Measurements from ENCODE around the gene TM9SF1.

Gene TM9SF1

GRCh38 chr14:24177041-24177825 is 18.0 kb downstream of the TM9SF1 start:
- no peak overlapping the region for H2AFZ ChIP-seq (ENCODE audit: low read depth, low read length)
- no peak overlapping the region for H4K8ac ChIP-seq (ENCODE audit: low read length)
- H3K79me1 ChIP-seq (replicated peaks; ENCODE audit: low read length, poor library complexity, severe bottlenecking), result peaks cover 14% of the 10 kb centered on the region
- no peak overlapping the region for H4K91ac ChIP-seq (ENCODE audit: low read length)
- WGBS, result 90% methylated on average over 10 of the region's 12 CpGs
- H2BK5ac ChIP-seq (ENCODE audit: low read depth, low read length, poor library complexity, severe bottlenecking), result no peak overlapping the region
- H3K4me3 ChIP-seq (ENCODE audit: insufficient read depth in 1 of 2, low read depth in 1 of 2, low read length in 2 of 2), result no peak overlapping the region
- H2BK12ac ChIP-seq (ENCODE audit: low read length in 2 of 2), result no peak overlapping the region
- peaks cover 16% of the 10 kb centered on the region for H3K4me1 ChIP-seq (ENCODE audit: control insufficient read depth, insufficient read depth, low read depth, low read length)
- H3K4me2 ChIP-seq (ENCODE audit: low read length, poor library complexity, severe bottlenecking), result no peak overlapping the region
- no peaks in the 10 kb centered on the region for H3K9me3 ChIP-seq (ENCODE audit: control insufficient read depth, low read length)
- no peak overlapping the region for H2AK5ac ChIP-seq (ENCODE audit: low read length, severe bottlenecking)
- no peak overlapping the region for H3K23ac ChIP-seq (ENCODE audit: low read length in 2 of 2)
- H2BK15ac ChIP-seq (ENCODE audit: low read depth, poor library complexity, severe bottlenecking), result no peak overlapping the region
- H2BK120ac ChIP-seq (ENCODE audit: low read depth, low read length), result no peak overlapping the region
- H3K9ac ChIP-seq (ENCODE audit: low read length), result no peak overlapping the region
- H3K27me3 ChIP-seq (ENCODE audit: control insufficient read depth in 1 of 2, insufficient read depth in 1 of 2, low read length in 2 of 2), result no peaks in the 10 kb centered on the region
- H3K14ac ChIP-seq (ENCODE audit: low read length in 2 of 2), result no peak overlapping the region
- no peak overlapping the region for H3K18ac ChIP-seq (ENCODE audit: low read depth in 1 of 2, low read length in 2 of 2)
- H3K36me3 ChIP-seq (ENCODE audit: control insufficient read depth in 1 of 2, insufficient read depth in 2 of 2, low read depth in 1 of 2, low read length in 2 of 2), result peaks cover 80 to 94% of the 10 kb centered on the region in 2 experiments
- no peak overlapping the region for H3K27ac ChIP-seq (ENCODE audit: low read length, poor library complexity, severe bottlenecking)
- H3K4ac ChIP-seq (ENCODE audit: low read depth in 1 of 2, low read length in 2 of 2), result no peak overlapping the region
- DNase-seq, result no peak

DNA sequence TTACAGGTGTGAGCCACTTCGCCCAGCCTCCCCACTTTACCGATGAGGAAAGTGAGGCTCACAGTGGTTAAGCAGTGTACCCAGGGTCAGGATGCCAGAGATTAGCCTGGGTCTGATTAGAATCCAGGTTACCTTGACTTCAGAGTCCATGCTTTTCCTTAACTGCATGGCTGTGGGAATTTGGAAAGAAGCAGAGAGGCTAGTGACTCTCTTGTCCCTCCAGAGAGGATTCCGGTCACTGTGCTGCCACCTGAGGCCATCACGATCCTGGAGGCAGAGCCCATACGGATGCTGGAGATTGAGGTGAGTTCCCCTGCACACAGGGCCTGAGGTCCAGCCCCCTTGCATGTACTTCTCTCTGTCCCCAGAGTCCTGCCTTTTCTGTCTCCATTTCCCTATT is 18.6 kb downstream of the TM9SF1 start:
- H3K9ac ChIP-seq (ENCODE audit: low read length), result no peak overlapping the region
- H4K8ac ChIP-seq (ENCODE audit: low read length), result no peak overlapping the region
- H3K14ac ChIP-seq (ENCODE audit: low read length in 2 of 2), result no peak overlapping the region
- H3K4ac ChIP-seq (ENCODE audit: low read depth in 1 of 2, low read length in 2 of 2), result no peak overlapping the region
- H2BK15ac ChIP-seq (ENCODE audit: low read depth, poor library complexity, severe bottlenecking), result no peak overlapping the region
- H3K4me3 ChIP-seq (ENCODE audit: insufficient read depth in 1 of 2, low read depth in 1 of 2, low read length in 2 of 2), result no peak overlapping the region
- H2BK12ac ChIP-seq (ENCODE audit: low read length in 2 of 2), result no peak overlapping the region
- H3K36me3 ChIP-seq (ENCODE audit: control insufficient read depth in 1 of 2, insufficient read depth in 2 of 2, low read depth in 1 of 2, low read length in 2 of 2), result peaks cover 80 to 91% of the 10 kb centered on the region in 2 experiments
- H3K27ac ChIP-seq (ENCODE audit: low read length, poor library complexity, severe bottlenecking), result no peak overlapping the region
- no peaks in the 10 kb centered on the region for H3K27me3 ChIP-seq (ENCODE audit: control insufficient read depth in 1 of 2, insufficient read depth in 1 of 2, low read length in 2 of 2)
- H2AK5ac ChIP-seq (ENCODE audit: low read length, severe bottlenecking), result no peak overlapping the region
- peaks cover 14% of the 10 kb centered on the region for H3K79me1 ChIP-seq (replicated peaks; ENCODE audit: low read length, poor library complexity, severe bottlenecking)
- no peak overlapping the region for H3K4me2 ChIP-seq (ENCODE audit: low read length, poor library complexity, severe bottlenecking)
- 97% methylated on average over 5 of the region's 5 CpGs for WGBS
- no peak overlapping the region for H2BK5ac ChIP-seq (ENCODE audit: low read depth, low read length, poor library complexity, severe bottlenecking)
- no peaks in the 10 kb centered on the region for H3K9me3 ChIP-seq (ENCODE audit: control insufficient read depth, low read length)
- no peak overlapping the region for H3K23ac ChIP-seq (ENCODE audit: low read length in 2 of 2)
- H4K91ac ChIP-seq (ENCODE audit: low read length), result no peak overlapping the region
- H2BK120ac ChIP-seq (ENCODE audit: low read depth, low read length), result no peak overlapping the region
- H3K4me1 ChIP-seq (ENCODE audit: control insufficient read depth, insufficient read depth, low read depth, low read length), result peaks cover 16% of the 10 kb centered on the region
- no peak overlapping the region for H2AFZ ChIP-seq (ENCODE audit: low read depth, low read length)
- no peak overlapping the region for H3K18ac ChIP-seq (ENCODE audit: low read depth in 1 of 2, low read length in 2 of 2)
- DNase-seq, result no peak

DNA sequence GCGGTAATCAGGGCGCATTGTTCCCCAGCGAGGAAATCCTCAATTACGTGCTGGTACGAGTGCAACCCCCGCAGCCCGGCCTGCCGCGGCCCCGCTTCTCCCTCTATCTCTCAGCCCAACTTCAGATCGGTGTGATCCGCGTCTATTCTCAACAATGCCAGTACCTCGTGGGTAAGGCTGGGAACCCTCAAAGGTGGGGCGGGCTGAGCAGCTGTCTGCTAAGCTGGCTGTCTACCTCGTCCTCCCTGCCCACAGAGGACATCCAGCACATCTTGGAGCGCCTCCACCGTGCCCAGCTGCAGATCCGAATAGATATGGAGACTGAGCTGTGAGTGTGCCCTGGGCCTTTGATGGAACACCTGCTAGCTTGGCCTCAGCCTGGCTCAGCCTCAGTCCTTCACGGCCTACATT is 22.4 kb downstream of the TM9SF1 start:
- Histone ChIP-seq H3K9ac (ENCODE audit: low read length) (no peak overlapping the region), H2BK120ac (ENCODE audit: low read depth, low read length) (no peak overlapping the region), H3K4ac (ENCODE audit: low read depth in 1 of 2, low read length in 2 of 2) (peak overlapping the region in 1 of 2 experiments; percentile 61), H4K8ac (ENCODE audit: low read length) (no peak overlapping the region), H3K4me1 (ENCODE audit: control insufficient read depth, insufficient read depth, low read depth, low read length) (peaks cover 3% of the 10 kb centered on the region), H2BK15ac (ENCODE audit: low read depth, poor library complexity, severe bottlenecking) (no peak overlapping the region), H3K14ac (ENCODE audit: low read length in 2 of 2) (peak overlapping the region in 1 of 2 experiments; percentile 10), H3K79me1 (replicated peaks; ENCODE audit: low read length, poor library complexity, severe bottlenecking) (peaks cover 12% of the 10 kb centered on the region), H3K27me3 (ENCODE audit: control insufficient read depth in 1 of 2, insufficient read depth in 1 of 2, low read length in 2 of 2) (no peaks in the 10 kb centered on the region), H3K4me3 (ENCODE audit: insufficient read depth in 1 of 2, low read depth in 1 of 2, low read length in 2 of 2) (no peak overlapping the region), H2AK5ac (ENCODE audit: low read length, severe bottlenecking) (no peak overlapping the region), H4K91ac (ENCODE audit: low read length) (no peak overlapping the region), H3K36me3 (ENCODE audit: control insufficient read depth in 1 of 2, insufficient read depth in 2 of 2, low read depth in 1 of 2, low read length in 2 of 2) (peaks cover 66 to 77% of the 10 kb centered on the region in 2 experiments), H3K27ac (ENCODE audit: low read length, poor library complexity, severe bottlenecking) (no peak overlapping the region), H2AFZ (ENCODE audit: low read depth, low read length) (peak overlapping the region; percentile 1), H2BK12ac (ENCODE audit: low read length in 2 of 2) (peak overlapping the region in 1 of 2 experiments; percentile 49), H3K9me3 (ENCODE audit: control insufficient read depth, low read length) (no peaks in the 10 kb centered on the region), H2BK5ac (ENCODE audit: low read depth, low read length, poor library complexity, severe bottlenecking) (no peak overlapping the region), H3K23ac (ENCODE audit: low read length in 2 of 2) (no peak overlapping the region), H3K4me2 (ENCODE audit: low read length, poor library complexity, severe bottlenecking) (no peak overlapping the region), H3K18ac (ENCODE audit: low read depth in 1 of 2, low read length in 2 of 2) (no peak overlapping the region)
- WGBS, result 87% methylated on average over 20 of the region's 20 CpGs
- DNase-seq, result no peak

DNA sequence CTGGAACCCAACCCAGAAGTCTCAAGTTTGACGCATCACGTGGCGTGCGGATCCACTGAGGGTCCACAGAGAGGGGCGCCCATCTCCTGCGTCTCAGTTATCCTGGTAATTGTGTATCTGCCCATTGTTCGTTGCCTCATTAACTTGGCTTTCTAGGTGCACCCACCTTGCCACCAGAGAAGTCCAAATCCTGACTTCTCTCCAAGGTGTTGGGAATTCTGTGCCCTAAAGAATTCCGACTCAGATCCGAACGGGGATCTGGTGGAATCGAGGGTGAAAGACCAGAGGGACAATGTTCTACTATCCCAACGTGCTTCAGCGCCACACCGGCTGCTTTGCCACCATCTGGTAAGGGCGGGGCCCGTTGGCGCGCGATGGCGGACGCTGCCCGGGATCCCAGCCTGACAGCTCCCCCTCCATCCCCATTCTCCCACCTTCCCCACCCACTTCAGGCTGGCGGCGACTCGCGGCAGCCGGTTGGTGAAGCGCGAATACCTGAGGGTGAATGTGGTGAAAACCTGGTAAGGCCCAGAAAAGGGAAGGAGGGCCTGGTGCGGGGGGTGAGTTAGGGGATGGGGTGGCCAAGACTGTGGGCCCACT is 22.9 kb downstream of the TM9SF1 start:
- Histone ChIP-seq H3K79me1 (replicated peaks; ENCODE audit: low read length, poor library complexity, severe bottlenecking) (peaks cover 7% of the 10 kb centered on the region), H3K27me3 (ENCODE audit: control insufficient read depth in 1 of 2, insufficient read depth in 1 of 2, low read length in 2 of 2) (no peaks in the 10 kb centered on the region), H2BK12ac (ENCODE audit: low read length in 2 of 2) (peak overlapping the region; percentile 21 to 86), H3K9ac (ENCODE audit: low read length) (no peak overlapping the region), H3K18ac (ENCODE audit: low read depth in 1 of 2, low read length in 2 of 2) (peak overlapping the region in 1 of 2 experiments; percentile 78), H4K91ac (ENCODE audit: low read length) (peak overlapping the region; percentile 62), H3K4me1 (ENCODE audit: control insufficient read depth, insufficient read depth, low read depth, low read length) (peaks cover 3% of the 10 kb centered on the region), H3K23ac (ENCODE audit: low read length in 2 of 2) (peak overlapping the region in 1 of 2 experiments; percentile 52), H2BK5ac (ENCODE audit: low read depth, low read length, poor library complexity, severe bottlenecking) (no peak overlapping the region), H2BK15ac (ENCODE audit: low read depth, poor library complexity, severe bottlenecking) (no peak overlapping the region), H2AK5ac (ENCODE audit: low read length, severe bottlenecking) (no peak overlapping the region), H3K4me3 (ENCODE audit: insufficient read depth in 1 of 2, low read depth in 1 of 2, low read length in 2 of 2) (peak overlapping the region in 1 of 2 experiments; percentile 7), H3K4ac (ENCODE audit: low read depth in 1 of 2, low read length in 2 of 2) (peak overlapping the region in 1 of 2 experiments; percentile 61), H3K14ac (ENCODE audit: low read length in 2 of 2) (peak overlapping the region in 1 of 2 experiments; percentile 55), H3K27ac (ENCODE audit: low read length, poor library complexity, severe bottlenecking) (no peak overlapping the region), H4K8ac (ENCODE audit: low read length) (peak overlapping the region; percentile 81), H3K36me3 (ENCODE audit: control insufficient read depth in 1 of 2, insufficient read depth in 2 of 2, low read depth in 1 of 2, low read length in 2 of 2) (peaks cover 65 to 77% of the 10 kb centered on the region in 2 experiments), H2AFZ (ENCODE audit: low read depth, low read length) (peak overlapping the region; percentile 1), H3K4me2 (ENCODE audit: low read length, poor library complexity, severe bottlenecking) (no peak overlapping the region), H3K9me3 (ENCODE audit: control insufficient read depth, low read length) (no peaks in the 10 kb centered on the region), H2BK120ac (ENCODE audit: low read depth, low read length) (no peak overlapping the region)
- no peak for DNase-seq
- WGBS, result 46% methylated on average over 25 of the region's 30 CpGs

All from mesenchymal stem cell (in vitro differentiated cells and primary cell).